A673 (cell line): ENCODE data around the gene PROX1. TPM values are rescaled to one million over a fixed set of nuclear protein-coding genes. Genes with fewer than 3 reads are reported as not detected.

ENCODE experiments used
- BruUV-seq: library from RNA; stranded (reverse); fragments of 400-500 nt; replicated peaks from 2 replicates; lab custom pipeline; 2021; lab: Mats Ljungman, UMichigan
- CTCF ChIA-PET: fragments of 300-600 bp; sonication (Branson Sonifier 250); formaldehyde crosslinking; loops from one replicate; lab custom pipeline; 2022; ENCODE audit warnings: antibody characterized with exemption; lab: Charles Lee
- POLR2A ChIA-PET: fragments of 300-600 bp; sonication (Branson Sonifier 250); formaldehyde crosslinking; loops from one replicate; lab custom pipeline; 2022; ENCODE audit warnings: antibody characterized with exemption; ENCODE audit not compliant: low non-redundant PET; lab: Charles Lee
- DNase-seq: peaks from one replicate; pipeline ENCODE4 v3.0.0-alpha.2; 2015; ENCODE audit warnings: low spot score
- H3K27ac ChIP-seq: fragments of 200-600 bp; sonication (generic); 2 replicates; pipeline ENCODE4 v1.5.1; 2016; ENCODE audit warnings: mixed run types, low read depth, mild to moderate bottlenecking, mixed read lengths, antibody characterized with exemption, low read length; ENCODE audit not compliant: poor library complexity, severe bottlenecking
- H3K27me3 ChIP-seq: fragments of 200-600 bp; sonication (generic); replicated peaks from 2 replicates; pipeline ENCODE4 v1.6.1; 2017; ENCODE audit warnings: mixed run types, low read depth, mild to moderate bottlenecking, mixed read lengths, antibody characterized with exemption, low read length; ENCODE audit not compliant: insufficient read depth, poor library complexity
- H3K36me3 ChIP-seq: fragments of 200-600 bp; sonication (generic); 2 replicates; pipeline ENCODE4 v1.6.1; 2016; ENCODE audit warnings: mixed run types, mild to moderate bottlenecking, mixed read lengths, antibody characterized with exemption, low read length; ENCODE audit not compliant: insufficient read depth, poor library complexity, severe bottlenecking
- H3K4me1 ChIP-seq: fragments of 200-600 bp; sonication (generic); 2 replicates; pipeline ENCODE4 v1.6.1; 2017; ENCODE audit warnings: mixed run types, mild to moderate bottlenecking, mixed read lengths, antibody characterized with exemption, low read length; ENCODE audit not compliant: insufficient read depth, poor library complexity, severe bottlenecking
- H3K4me3 ChIP-seq: fragments of 200-600 bp; sonication (generic); 2 replicates; pipeline ENCODE4 v1.5.1; 2016; ENCODE audit warnings: low read depth, mixed run types, mild to moderate bottlenecking, mixed read lengths, low read length; ENCODE audit not compliant: poor library complexity, severe bottlenecking
- H3K9me3 ChIP-seq: fragments of 200-600 bp; sonication (generic); 2 replicates; pipeline ENCODE4 v1.6.1; 2016; ENCODE audit warnings: mixed run types, low read depth, mild to moderate bottlenecking, mixed read lengths, antibody characterized with exemption, low read length; ENCODE audit not compliant: poor library complexity, severe bottlenecking
- CTCF ChIP-seq: fragments of 300-800, 200-600 bp; sonication (generic); conservative IDR thresholded peaks from 2 replicates; pipeline ENCODE4 v1.5.1; 2017; ENCODE audit warnings: low read depth, mild to moderate bottlenecking, antibody characterized with exemption, low read length, moderate library complexity, mixed read lengths
- EZH2 ChIP-seq: fragments of 200-600 bp; sonication (generic); IDR thresholded peaks from 2 replicates; pipeline ENCODE4 v1.6.1; 2017; ENCODE audit warnings: borderline replicate concordance, low read depth, mild to moderate bottlenecking, mixed read lengths, antibody characterized with exemption, low read length; ENCODE audit not compliant: poor library complexity, severe bottlenecking
- intact Hi-C: fragments of 100-400 bp; cut with micrococcal nuclease; formaldehyde crosslinking; loops from one replicate; pipeline ENCODE4 v1.10.0; 2022; ENCODE audit not compliant: unreplicated experiment
- total RNA-seq: library from RNA; stranded (reverse); gene quantifications from 2 replicates; pipeline ENCODE4 v1.2.3, GENCODE V29; 2021

Gene PROX1
- total RNA-seq, 1 experiment from 2014 or later: not detected

GRCh38 chr1:214008791-214009422, 21.1 kb downstream of the PROX1 start:
- no peaks in the 10 kb centered on the region for H3K4me1 ChIP-seq
- no peak overlapping the region for H3K4me3 ChIP-seq
- H3K27ac ChIP-seq: no peak overlapping the region
- no peaks in the 10 kb centered on the region for H3K9me3 ChIP-seq
- BruUV-seq: no TSS peak
- TF ChIP-seq CTCF (no peak), EZH2 (no peak)
- H3K36me3 ChIP-seq: no peaks in the 10 kb centered on the region
- intact Hi-C loops: no loop called here
- peaks cover 80% of the 10 kb centered on the region for H3K27me3 ChIP-seq
- CTCF ChIA-PET: no interaction called here
- POLR2A ChIA-PET: no interaction called here
- DNase-seq: no peak

GRCh38 chr1:214009423-214010196, 21.8 kb downstream of the PROX1 start:
- ChIA-PET CTCF (no interaction called here), POLR2A (no interaction called here)
- Histone ChIP-seq H3K27me3 (peaks cover 80% of the 10 kb centered on the region), H3K9me3 (no peaks in the 10 kb centered on the region), H3K4me3 (no peak overlapping the region), H3K36me3 (no peaks in the 10 kb centered on the region), H3K4me1 (no peaks in the 10 kb centered on the region), H3K27ac (no peak overlapping the region)
- intact Hi-C loops: no loop called here
- no peak for DNase-seq
- BruUV-seq: no TSS peak
- TF ChIP-seq CTCF (no peak), EZH2 (no peak)

- DNase-seq: no peak
- no TSS peak for BruUV-seq
- H3K27me3 ChIP-seq: peaks cover 80% of the 10 kb centered on the region
- POLR2A ChIA-PET: no interaction called here
- no peak overlapping the region for H3K27ac ChIP-seq
- no peaks in the 10 kb centered on the region for H3K4me1 ChIP-seq
- intact Hi-C loops: no loop called here
- CTCF ChIA-PET: no interaction called here
- H3K36me3 ChIP-seq: no peaks in the 10 kb centered on the region
- no peak for TF ChIP-seq EZH2
- no peak for TF ChIP-seq CTCF
- no peak overlapping the region for H3K4me3 ChIP-seq
- no peaks in the 10 kb centered on the region for H3K9me3 ChIP-seq
Measured at GRCh38 chr1:214010197-214010573, 22.4 kb downstream of the PROX1 start.
